22Rv1 (cell line): ENCODE results near the gene LRIT1.

ENCODE experiments used
- H3K27ac ChIP-seq: fragments of 450-650 bp; 2 replicates; pipeline ENCODE4 v1.5.1; 2017
- ZFX ChIP-seq: fragments of 450-650 bp; IDR thresholded peaks from 2 replicates; pipeline ENCODE4 v1.6.1; 2017; ENCODE audit warnings: antibody characterized with exemption, borderline replicate concordance
- TF ChIP-seq, protein P1 (sequence below): fragments of 450-650 bp; IDR thresholded peaks from 2 replicates; pipeline ENCODE4 v1.5.1; 2017; ENCODE audit warnings: mild to moderate bottlenecking

LRIT1 gene

DNA sequence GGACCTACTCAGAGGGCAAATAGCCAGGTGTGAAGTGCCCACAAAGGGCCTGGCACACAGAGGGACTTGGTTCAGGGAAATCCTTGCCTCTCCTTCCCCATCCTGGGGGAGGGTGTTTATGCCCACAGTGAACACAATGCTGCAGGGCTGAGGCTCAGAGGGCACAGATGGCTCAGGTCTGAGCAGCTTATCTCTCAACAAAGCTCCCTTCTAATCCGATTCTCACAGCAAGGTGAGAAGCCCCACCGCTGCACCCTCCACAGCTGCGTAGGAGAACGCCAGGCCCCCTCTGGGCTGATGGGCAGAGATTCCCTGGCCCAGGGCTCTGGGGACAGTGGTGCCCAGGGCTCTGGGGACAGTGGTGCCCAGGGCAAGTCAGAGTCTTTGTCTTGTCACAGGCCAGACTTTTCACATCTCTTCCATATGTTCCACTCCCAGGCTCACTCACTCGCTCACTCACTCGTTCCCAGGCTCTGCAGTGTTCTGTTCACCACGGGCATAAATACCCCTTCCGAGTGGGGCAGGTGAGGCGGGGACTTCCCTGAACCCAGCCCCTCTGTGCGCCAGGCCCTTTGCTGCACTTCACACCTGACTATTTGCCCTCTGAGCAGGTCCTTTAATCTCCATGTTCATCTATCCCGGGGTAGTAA lies 55.7 kb downstream of the LRIT1 start:
- H3K27ac ChIP-seq: no peak overlapping the region
- TF ChIP-seq ZFX: no peak
- TF ChIP-seq, protein P1, sequence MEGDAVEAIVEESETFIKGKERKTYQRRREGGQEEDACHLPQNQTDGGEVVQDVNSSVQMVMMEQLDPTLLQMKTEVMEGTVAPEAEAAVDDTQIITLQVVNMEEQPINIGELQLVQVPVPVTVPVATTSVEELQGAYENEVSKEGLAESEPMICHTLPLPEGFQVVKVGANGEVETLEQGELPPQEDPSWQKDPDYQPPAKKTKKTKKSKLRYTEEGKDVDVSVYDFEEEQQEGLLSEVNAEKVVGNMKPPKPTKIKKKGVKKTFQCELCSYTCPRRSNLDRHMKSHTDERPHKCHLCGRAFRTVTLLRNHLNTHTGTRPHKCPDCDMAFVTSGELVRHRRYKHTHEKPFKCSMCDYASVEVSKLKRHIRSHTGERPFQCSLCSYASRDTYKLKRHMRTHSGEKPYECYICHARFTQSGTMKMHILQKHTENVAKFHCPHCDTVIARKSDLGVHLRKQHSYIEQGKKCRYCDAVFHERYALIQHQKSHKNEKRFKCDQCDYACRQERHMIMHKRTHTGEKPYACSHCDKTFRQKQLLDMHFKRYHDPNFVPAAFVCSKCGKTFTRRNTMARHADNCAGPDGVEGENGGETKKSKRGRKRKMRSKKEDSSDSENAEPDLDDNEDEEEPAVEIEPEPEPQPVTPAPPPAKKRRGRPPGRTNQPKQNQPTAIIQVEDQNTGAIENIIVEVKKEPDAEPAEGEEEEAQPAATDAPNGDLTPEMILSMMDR: no peak

DNA sequence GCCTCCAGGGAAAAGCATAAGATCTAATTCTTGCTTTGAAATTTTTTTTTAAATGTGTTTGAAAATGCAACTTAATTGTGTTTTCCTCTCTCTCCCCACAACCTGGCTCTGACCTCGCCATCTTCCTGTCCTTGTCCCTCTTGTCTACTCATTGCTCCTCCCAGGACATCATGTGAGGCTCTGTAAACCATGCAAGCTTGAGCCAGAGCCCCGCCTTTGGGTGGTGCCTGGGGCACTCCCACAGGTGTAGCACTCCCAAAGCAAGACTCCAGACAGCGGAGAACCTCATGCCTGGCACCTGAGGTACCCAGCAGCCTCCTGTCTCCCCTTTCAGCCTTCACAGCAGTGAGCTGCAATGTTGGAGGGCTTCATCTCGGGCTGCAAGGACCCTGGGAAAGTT lies 56.8 kb downstream of the LRIT1 start:
- TF ChIP-seq ZFX: no peak
- TF ChIP-seq, protein P1: no peak
- no peak overlapping the region for H3K27ac ChIP-seq

DNA sequence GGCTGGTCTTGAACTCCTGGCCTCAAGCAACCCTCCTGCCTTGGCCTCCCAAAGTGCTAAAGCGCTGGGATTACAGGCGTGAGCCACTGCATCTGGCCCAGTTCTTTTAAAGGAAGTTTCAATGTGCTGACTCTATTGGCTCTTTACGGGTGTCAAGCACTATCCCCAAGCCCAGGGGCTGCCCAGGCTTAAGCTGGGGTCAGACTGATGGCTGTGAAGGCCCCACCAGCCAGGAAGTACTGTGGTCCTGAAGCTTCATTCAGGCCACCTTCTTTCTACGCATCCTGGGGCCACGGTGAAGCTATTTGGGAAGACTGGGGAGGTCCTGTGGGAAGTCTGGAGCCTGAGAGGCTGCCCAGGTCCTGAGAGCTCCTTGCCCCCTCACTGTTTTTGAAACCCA lies 59.7 kb downstream of the LRIT1 start:
- H3K27ac ChIP-seq: no peak overlapping the region
- TF ChIP-seq, protein P1: no peak
- no peak for TF ChIP-seq ZFX
